C4-2B (cell line): ENCODE measurements around the gene GIPC3.

Source experiments
- ZFX ChIP-seq: fragments of 450-650 bp; IDR thresholded peaks from 2 replicates; pipeline ENCODE4 v1.6.1; 2017
- TF ChIP-seq, protein P1 (sequence below): fragments of 450-650 bp; conservative IDR thresholded peaks from 2 replicates; pipeline ENCODE4 v1.5.1; 2017; ENCODE audit warnings: mild to moderate bottlenecking

DNA sequence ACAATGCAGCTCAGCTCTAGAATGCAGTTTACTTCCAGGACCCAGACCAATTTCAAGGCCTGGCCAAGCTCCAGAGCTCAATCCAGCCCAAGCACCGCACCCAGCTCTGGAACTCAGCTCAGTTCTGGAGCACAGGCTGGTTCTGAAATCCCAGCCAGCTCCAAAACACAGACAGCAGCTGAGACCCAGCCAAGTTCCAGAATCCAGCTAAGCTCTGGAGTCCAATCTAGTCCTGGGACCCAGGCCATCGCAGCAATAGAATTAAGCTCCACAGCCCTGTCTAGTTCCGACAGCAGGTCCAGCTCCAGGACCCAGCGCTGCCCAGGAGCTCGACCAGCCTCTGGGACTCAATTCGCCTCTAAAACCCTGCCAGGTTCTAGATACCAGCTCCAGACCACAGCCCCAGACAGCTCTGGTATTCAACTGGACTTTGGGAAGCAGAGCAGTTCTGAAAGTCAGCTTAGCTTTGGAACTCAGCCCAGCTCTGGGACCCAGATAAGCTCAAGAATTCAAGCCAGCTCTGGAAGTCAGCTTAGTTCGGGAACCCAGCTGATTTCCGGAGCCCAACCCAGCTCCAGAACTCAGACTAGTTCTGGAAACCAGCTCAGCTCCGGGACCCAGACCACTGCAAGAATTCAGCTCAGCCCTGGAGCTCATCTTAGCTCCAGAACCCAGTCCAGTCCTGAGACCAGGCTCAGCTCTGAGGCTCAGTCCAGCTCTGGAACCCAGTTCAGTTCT is 6.8 kb downstream of the GIPC3 start:
- TF ChIP-seq, protein P1, sequence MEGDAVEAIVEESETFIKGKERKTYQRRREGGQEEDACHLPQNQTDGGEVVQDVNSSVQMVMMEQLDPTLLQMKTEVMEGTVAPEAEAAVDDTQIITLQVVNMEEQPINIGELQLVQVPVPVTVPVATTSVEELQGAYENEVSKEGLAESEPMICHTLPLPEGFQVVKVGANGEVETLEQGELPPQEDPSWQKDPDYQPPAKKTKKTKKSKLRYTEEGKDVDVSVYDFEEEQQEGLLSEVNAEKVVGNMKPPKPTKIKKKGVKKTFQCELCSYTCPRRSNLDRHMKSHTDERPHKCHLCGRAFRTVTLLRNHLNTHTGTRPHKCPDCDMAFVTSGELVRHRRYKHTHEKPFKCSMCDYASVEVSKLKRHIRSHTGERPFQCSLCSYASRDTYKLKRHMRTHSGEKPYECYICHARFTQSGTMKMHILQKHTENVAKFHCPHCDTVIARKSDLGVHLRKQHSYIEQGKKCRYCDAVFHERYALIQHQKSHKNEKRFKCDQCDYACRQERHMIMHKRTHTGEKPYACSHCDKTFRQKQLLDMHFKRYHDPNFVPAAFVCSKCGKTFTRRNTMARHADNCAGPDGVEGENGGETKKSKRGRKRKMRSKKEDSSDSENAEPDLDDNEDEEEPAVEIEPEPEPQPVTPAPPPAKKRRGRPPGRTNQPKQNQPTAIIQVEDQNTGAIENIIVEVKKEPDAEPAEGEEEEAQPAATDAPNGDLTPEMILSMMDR, result no peak
- no peak for TF ChIP-seq ZFX
